Body of pancreas (tissue), 4 donors: ENCODE results near the gene GBP7. TPM values are rescaled to one million over a fixed set of nuclear protein-coding genes. Genes with fewer than 3 reads are reported as not detected.

Source experiments
- ATAC-seq: fragments of 150-250 bp; one replicate; pipeline ENCODE4 v1.9.1; 2016
- DNase-seq, 4 donors: peaks; one replicate each; pipeline ENCODE4 v3.0.0-alpha.2; 2019
- H3K27ac ChIP-seq, 4 donors: fragments of 200-600 bp; sonication (generic); 1 replicate in 3 of 4; 2 replicates in 1 of 4; pipeline versions ENCODE4 v1.5.1 to v1.6.1; 2016 to 2019; ENCODE audit warnings: mild to moderate bottlenecking in 1 of 4, mixed read lengths in 1 of 4, moderate library complexity in 1 of 4
- H3K27me3 ChIP-seq, 2 donors: fragments of 200-600 bp; sonication (generic); one replicate each; pipeline ENCODE4 v1.6.0; 2016; ENCODE audit warnings: mild to moderate bottlenecking in 1 of 2
- H3K36me3 ChIP-seq, 2 donors: fragments of 200-600 bp; sonication (generic); replicated peaks in 1 of 2; 2 replicates each; pipeline ENCODE4 v1.5.1; 2016; ENCODE audit warnings: low read depth in 2 of 2; ENCODE audit not compliant: insufficient read depth in 1 of 2
- H3K4me1 ChIP-seq: fragments of 200-600 bp; sonication (generic); one replicate; pipeline ENCODE4 v1.6.0; 2016
- H3K4me3 ChIP-seq, 2 donors: fragments of 200-600 bp; sonication (generic); 1 replicate in 1 of 2; 2 replicates in 1 of 2; pipeline ENCODE4 v1.5.1; 2016 to 2019
- H3K9me3 ChIP-seq, 3 donors: fragments of 200-600 bp; sonication (generic); 1 replicate in 2 of 3; 2 replicates in 1 of 3; pipeline ENCODE4 v1.5.1; 2016
- CTCF ChIP-seq, 7 experiments: fragments of 450-650 bp in 4 of 7; fragments of 200-600 bp in 3 of 7; sonication (generic) in 3 of 7; IDR thresholded peaks; one replicate each; pipeline ENCODE4 v1.5.1; 2016 to 2019; ENCODE audit warnings: antibody characterized with exemption in 7 of 7
- POLR2A ChIP-seq, 3 donors: fragments of 450-650 bp; IDR thresholded peaks; one replicate each; pipeline ENCODE4 v1.6.1; 2016; ENCODE audit warnings: antibody characterized with exemption in 3 of 3, mild to moderate bottlenecking in 2 of 3
- WGBS, 2 donors: methylation state at CpG; one replicate each; pipeline ENCODE4 v1.1.5; 2017; 5-methylcytosine and 5-hydroxymethylcytosine counted together
- intact Hi-C: fragments of 100-400 bp; cut with DNase I; formaldehyde crosslinking; loops from one replicate; pipeline ENCODE4 v1.15.1; 2023
- total RNA-seq, 2 donors: library from RNA; depleted of rRNA; stranded (reverse); fragments of >200 nt; gene quantifications; one replicate each; pipeline ENCODE4 v1.1.0, GENCODE V29; 2016

The GBP7 gene
- total RNA-seq, 2 donors from 2014 or later, result not detected

- no peak for ATAC-seq
Measured at GRCh38 chr1:89147678-89148658, 27.8 kb downstream of the GBP7 start.

GRCh38 chr1:89146721-89147120 is 29.1 kb downstream of the GBP7 start:
- TF ChIP-seq CTCF (IDR thresholded peaks at IDR 0.05) (no peak), POLR2A (IDR thresholded peaks at IDR 0.05) (no peak)

More at GRCh38 chr1:89147678-89148658, 27.8 kb downstream of the GBP7 start:
- Histone ChIP-seq H3K9me3 (no peaks in the 10 kb centered on the region), H3K27me3 (no peaks in the 10 kb centered on the region), H3K4me3 (no peak overlapping the region), H3K36me3 (no peaks in the 10 kb centered on the region), H3K4me1 (no peaks in the 10 kb centered on the region), H3K27ac (no peak overlapping the region)
- 64 to 74% methylated on average over 3 of the region's 3 CpGs for WGBS, 2 donors
- intact Hi-C loops, result no loop called here
- no peak for TF ChIP-seq CTCF (IDR thresholded peaks at IDR 0.05)
- TF ChIP-seq POLR2A (IDR thresholded peaks at IDR 0.05), result no peak
- DNase-seq, result no peak

GRCh38 chr1:89143484-89143883 is 32.3 kb downstream of the GBP7 start:
- Histone ChIP-seq H3K27me3 (no peaks in the 10 kb centered on the region), H3K4me3 (no peak overlapping the region), H3K36me3 (no peaks in the 10 kb centered on the region), H3K4me1 (no peaks in the 10 kb centered on the region), H3K27ac (no peak overlapping the region), H3K9me3 (no peaks in the 10 kb centered on the region)
- ATAC-seq, result no peak
- no peak for DNase-seq
- WGBS, 2 donors, result 67 to 70% methylated on average over 2 of the region's 2 CpGs
- intact Hi-C loops, result no loop called here
- TF ChIP-seq POLR2A (IDR thresholded peaks at IDR 0.05) (no peak), CTCF (IDR thresholded peaks at IDR 0.05) (no peak)

More at GRCh38 chr1:89146721-89147120, 29.1 kb downstream of the GBP7 start:
- Histone ChIP-seq H3K4me3 (no peak overlapping the region), H3K27me3 (no peaks in the 10 kb centered on the region), H3K36me3 (no peaks in the 10 kb centered on the region), H3K27ac (no peak overlapping the region), H3K9me3 (no peaks in the 10 kb centered on the region), H3K4me1 (no peaks in the 10 kb centered on the region)
- WGBS, 2 donors, result 64 to 78% methylated on average over 3 of the region's 3 CpGs
- intact Hi-C loops, result no loop called here
- ATAC-seq (no peak), DNase-seq (no peak)

- no peak for DNase-seq
- H3K9me3 ChIP-seq, result no peaks in the 10 kb centered on the region
- no peaks in the 10 kb centered on the region for H3K27me3 ChIP-seq
- no peaks in the 10 kb centered on the region for H3K4me1 ChIP-seq
- no peak for ATAC-seq
- no peak overlapping the region for H3K27ac ChIP-seq
- TF ChIP-seq POLR2A (IDR thresholded peaks at IDR 0.05) (no peak), CTCF (IDR thresholded peaks at IDR 0.05) (no peak)
- no peak overlapping the region for H3K4me3 ChIP-seq
- H3K36me3 ChIP-seq, result no peaks in the 10 kb centered on the region
- intact Hi-C loops, result no loop called here
- 69% methylated on average over 4 of the region's 4 CpGs for WGBS, 2 donors
Measured at GRCh38 chr1:89142160-89142559, 33.6 kb downstream of the GBP7 start.
